ENCODE data around the gene AMBP.

The AMBP gene

DNA sequence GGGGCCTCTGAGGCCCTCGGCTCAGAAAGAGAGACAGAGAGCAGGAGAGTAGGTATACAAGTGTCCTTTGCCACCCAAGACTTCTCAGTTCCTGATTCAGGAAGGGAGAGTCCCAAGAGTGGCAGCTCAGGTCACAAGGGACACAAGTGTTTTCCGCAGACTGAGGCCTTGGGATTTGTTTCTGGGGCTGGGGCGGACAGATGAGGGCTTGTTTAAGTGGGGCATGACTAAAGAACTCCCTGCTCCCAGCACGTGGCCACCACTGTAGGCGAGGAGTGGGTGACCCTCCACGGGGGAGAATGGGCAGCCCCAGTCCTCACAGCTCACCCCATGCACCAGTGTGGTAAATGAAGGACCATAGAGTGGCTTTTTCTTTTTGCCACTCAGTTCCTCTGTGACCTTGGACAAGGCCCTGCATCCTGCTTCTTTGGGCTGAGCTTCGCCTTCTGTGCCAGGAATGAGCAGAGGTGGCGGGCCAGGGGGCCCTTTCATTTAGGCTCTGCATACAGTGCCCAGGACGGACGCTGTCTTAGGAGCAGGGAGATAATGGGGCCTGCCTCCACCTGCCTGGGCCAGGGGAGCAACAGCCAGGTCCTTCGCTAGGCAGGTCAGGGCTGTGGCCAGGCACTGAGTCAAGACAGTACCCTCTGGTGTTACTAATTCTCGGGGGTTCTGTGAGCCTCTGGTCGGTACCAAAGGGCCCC is 50.8 kb downstream of the AMBP start:
- Mint-ChIP-seq H3K27ac (no peak overlapping the region), H3K36me3 (peaks cover 3% of the 10 kb centered on the region), H3K4me1 (no peaks in the 10 kb centered on the region), H3K4me3 (no peak overlapping the region), H3K27me3 (peaks cover 1% of the 10 kb centered on the region), H3K9me3 (peaks cover 20% of the 10 kb centered on the region)

DNA sequence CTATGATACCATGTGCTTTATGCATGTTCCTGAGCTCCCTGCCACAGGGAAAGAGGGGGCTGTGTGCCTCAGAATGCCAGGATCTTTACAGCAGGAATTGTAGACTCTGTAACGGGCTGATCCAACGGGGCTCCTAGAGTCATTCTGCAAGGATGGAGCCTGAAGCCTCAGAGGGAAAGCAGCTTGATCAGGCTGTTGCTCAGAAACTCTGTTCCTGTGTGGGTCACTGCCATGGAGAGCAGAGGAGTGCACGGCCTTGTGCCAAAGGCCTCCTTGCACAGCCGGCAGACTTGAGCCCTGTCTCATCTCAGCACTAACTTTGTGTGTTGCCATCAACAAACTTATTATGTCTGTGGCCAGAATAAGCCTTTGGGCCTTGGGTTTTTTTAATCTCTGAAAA is 51.8 kb downstream of the AMBP start:
- H3K9me3 Mint-ChIP-seq, result peaks cover 20% of the 10 kb centered on the region
- no peak overlapping the region for H3K27ac Mint-ChIP-seq
- H3K4me1 Mint-ChIP-seq, result no peaks in the 10 kb centered on the region
- H3K27me3 Mint-ChIP-seq, result peaks cover 4% of the 10 kb centered on the region
- H3K36me3 Mint-ChIP-seq, result peaks cover 3% of the 10 kb centered on the region
- H3K4me3 Mint-ChIP-seq, result no peak overlapping the region

DNA sequence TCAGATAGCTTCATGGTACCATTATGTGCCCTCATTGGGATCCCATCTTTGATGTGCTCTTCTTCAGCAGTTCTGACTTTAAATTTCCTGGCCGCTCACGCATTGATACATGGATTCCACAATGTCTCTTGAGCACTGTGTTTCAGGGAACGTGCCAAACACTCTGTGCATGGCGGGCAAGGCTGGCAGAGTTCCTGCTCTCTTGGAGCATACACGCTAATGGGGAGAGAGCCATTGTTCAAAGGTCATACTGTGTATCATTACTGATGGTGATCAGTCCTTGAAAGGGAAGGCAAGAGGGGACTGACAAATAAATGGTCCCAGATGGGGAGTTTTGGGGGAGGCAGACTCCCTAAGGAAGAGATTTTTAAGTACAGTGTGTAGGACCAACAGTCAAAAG is 52.3 kb downstream of the AMBP start:
- Mint-ChIP-seq H3K27me3 (peaks cover 4% of the 10 kb centered on the region), H3K4me3 (no peak overlapping the region), H3K9me3 (peaks cover 20% of the 10 kb centered on the region), H3K27ac (no peak overlapping the region), H3K36me3 (peaks cover 3% of the 10 kb centered on the region), H3K4me1 (no peaks in the 10 kb centered on the region)

DNA sequence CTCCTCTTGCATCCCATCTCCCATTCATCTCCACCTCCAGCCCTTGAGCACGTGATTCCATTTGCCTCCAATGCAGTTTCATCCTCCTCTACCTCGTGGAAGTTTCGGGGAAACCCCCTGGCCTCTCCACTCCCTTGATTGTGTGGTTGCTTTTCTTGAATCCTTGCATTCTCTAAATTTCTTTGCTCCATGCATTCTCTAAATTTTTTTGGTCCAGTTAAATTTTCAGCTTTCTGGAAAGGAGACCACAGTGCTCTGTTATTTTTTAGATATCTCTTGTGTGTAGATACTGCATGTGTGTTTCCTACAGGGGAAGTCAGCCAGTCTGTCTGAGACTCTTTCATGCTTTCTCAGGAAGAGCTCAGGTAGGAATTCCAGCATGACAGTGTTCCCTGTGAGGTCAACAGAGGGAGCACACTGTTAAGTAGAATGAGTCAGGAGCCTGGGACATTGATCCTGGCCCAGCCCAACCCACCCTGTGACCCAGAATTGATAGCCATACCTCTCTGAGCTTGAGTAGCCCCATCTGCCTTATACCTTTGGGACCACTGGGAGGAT is 52.8 kb downstream of the AMBP start:
- Mint-ChIP-seq H3K4me3 (no peak overlapping the region), H3K36me3 (peaks cover 3% of the 10 kb centered on the region), H3K4me1 (no peaks in the 10 kb centered on the region), H3K9me3 (peaks cover 20% of the 10 kb centered on the region), H3K27ac (no peak overlapping the region), H3K27me3 (peaks cover 4% of the 10 kb centered on the region)

DNA sequence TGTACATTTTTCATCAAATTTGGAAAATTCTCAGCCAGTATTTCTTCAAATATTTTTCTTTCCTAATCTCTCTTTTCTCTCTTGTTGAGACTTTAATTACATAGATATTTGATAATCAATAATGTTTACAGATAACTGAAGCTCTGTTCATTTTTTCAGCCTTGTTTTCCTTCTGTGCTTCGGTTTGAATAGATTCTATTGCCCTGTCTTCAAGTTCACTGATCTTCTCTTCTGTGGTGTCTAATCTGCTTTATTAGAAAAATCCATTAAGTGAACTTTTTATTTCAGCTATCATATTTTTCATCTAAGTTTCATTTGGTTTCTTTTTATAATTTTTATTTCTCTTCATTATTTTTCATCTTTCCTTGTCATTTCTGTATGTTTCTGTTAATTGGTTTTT is 54.1 kb downstream of the AMBP start:
- Mint-ChIP-seq H3K27ac (no peak overlapping the region), H3K4me3 (no peak overlapping the region), H3K27me3 (peaks cover 4% of the 10 kb centered on the region), H3K4me1 (no peaks in the 10 kb centered on the region), H3K9me3 (peaks cover 20% of the 10 kb centered on the region), H3K36me3 (peaks cover 3% of the 10 kb centered on the region)

DNA sequence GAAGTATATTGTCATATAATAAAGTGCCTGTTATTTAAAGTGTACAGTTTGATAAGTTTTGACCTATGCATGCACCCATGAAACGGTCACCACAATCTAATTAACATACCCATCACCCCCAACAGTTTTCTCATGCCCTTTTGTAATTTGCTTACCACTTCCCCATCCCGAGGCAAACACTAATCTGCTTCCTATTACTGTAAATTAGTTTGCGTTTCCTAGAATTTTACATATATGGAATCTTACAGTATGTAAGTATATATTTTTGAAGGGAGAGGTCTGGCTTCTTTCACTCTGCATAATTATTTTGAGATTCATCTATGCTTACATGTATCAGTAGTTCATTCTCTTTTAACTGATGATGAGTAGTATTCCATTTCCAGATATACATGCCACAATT is 56.5 kb downstream of the AMBP start:
- H3K36me3 Mint-ChIP-seq, result peaks cover 3% of the 10 kb centered on the region
- peaks cover 20% of the 10 kb centered on the region for H3K9me3 Mint-ChIP-seq
- no peak overlapping the region for H3K4me3 Mint-ChIP-seq
- H3K27ac Mint-ChIP-seq, result no peak overlapping the region
- H3K4me1 Mint-ChIP-seq, result no peaks in the 10 kb centered on the region
- H3K27me3 Mint-ChIP-seq, result peaks cover 4% of the 10 kb centered on the region

DNA sequence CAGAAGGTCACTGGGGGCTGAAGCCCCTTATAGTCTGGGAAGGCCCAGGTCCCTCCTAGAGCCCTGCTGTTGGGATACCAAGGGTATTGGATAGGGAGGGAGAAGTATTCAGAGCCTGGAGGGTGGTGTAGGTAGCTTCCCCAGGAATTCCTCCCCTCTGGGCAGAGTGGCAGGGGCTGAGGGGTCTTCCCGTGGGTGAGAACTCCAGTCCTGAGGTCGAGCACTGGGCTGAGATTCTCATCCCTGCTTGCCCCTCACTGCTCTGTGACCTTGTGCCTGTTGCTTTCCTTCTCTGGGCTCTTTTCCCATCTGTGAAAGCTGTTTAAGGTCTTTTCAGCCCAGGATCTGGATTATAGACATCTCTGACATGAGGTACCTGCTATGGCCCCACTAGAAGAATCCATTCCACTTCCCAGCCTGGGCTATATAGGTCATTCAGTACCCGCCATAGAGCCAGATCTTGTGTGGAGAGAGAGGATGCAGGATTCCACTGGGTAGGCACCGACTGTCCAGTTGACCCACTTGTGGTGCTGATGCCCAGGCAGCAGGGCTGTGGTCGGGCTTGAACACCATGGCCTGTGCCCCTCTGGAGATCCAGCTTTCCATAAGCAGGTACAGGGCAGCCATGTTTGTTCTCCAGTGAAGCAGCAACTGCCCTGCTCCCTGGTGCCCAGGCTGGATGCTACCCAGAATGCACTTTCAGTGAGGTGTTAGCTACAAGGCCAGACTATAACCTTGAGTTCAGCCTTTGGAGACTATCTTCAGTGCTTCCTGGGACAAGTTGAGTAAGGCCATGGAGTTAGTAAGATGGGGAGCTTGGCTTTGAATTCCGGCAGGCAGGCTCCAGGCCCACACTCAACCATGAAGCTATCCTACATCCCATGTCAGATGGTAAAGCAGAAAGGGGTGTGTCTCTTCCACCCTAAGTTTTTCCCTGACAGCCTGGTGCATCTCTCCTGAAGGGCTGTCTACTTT is 60.1 kb downstream of the AMBP start:
- Mint-ChIP-seq H3K27me3 (peaks cover 4% of the 10 kb centered on the region), H3K9me3 (peaks cover 12% of the 10 kb centered on the region), H3K4me1 (no peaks in the 10 kb centered on the region), H3K27ac (no peak overlapping the region), H3K4me3 (no peak overlapping the region), H3K36me3 (peaks cover under 1% of the 10 kb centered on the region)

DNA sequence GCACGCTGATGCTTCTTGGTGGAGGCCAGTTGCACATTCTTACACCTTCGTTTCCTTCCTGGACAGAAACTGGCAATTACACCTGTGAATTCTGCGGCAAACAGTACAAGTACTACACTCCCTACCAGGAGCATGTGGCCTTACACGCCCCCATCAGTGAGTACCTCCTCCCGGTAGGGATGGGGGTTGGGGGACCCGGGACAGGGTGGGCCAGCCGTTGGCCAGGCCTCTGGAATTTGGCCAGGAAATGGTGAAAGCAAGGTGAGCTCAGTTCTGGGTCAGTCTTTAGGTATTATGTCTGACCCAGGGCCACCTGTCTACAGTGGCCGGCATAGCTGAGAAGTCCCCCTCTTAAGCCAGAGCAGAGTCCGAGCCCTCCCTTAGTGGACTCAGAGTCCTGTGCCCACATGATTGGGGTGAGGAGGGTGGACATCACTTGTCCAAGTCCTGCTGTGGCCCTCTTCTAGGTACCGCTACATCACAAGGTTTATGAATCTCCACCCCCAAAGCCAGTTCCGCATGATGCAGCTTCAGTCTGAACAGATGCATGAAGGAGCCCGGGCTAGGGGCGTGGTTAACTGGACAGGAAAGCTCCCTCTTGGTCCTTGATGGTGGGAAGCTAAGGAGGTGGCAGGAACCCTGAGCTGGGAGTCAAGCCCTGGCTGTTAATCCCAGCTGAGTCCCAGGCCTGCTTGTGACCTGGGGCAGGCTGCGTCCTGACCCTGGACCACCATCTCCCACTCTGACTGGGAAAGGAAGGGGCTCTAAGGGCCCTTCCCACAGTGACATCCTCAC is 61.3 kb downstream of the AMBP start:
- Mint-ChIP-seq H3K4me1 (no peaks in the 10 kb centered on the region), H3K27me3 (peaks cover 3% of the 10 kb centered on the region), H3K9me3 (peaks cover 5% of the 10 kb centered on the region), H3K27ac (no peak overlapping the region), H3K4me3 (no peak overlapping the region), H3K36me3 (no peaks in the 10 kb centered on the region)

DNA sequence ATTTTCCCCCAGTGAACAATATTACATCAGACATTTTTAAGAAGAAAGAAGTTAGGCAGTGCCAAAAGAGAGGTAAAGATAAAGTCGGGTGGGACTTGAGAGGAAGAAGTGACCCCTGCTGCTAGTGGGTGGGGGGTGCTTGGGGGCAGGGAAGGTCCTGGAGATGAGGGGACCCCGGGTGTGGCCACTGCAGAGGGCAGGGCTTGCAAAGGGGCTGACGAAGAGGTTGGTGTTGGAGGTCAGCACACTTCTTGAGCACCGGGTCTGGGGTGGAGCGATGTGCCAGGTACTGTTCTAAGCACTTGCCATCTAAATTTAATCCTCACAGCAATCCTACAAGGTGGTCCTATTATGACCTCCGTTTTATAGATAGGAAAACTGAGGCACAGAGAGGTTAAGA is 62.0 kb downstream of the AMBP start:
- Mint-ChIP-seq H3K36me3 (no peaks in the 10 kb centered on the region), H3K27ac (no peak overlapping the region), H3K4me1 (no peaks in the 10 kb centered on the region), H3K4me3 (no peak overlapping the region), H3K9me3 (peaks cover 5% of the 10 kb centered on the region), H3K27me3 (no peaks in the 10 kb centered on the region)

DNA sequence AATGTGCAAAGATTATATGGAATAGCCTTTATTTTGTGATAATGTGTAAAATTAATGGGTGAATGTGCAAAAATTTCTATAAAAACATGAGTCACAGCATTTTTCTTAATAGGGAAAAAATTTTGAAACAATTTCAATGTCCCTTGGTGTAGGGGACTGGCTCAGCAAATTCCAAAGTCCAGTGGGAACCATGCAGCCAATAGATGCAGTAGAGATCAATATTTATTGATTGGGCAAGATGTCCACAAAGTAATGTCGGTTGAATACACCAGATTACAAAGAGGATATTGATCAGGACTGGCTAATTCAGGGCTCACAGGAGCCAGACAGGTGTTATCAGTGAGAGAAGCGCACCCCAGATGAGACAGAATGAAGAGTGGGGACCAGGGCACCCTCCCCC is 62.5 kb downstream of the AMBP start:
- Mint-ChIP-seq H3K9me3 (peaks cover 5% of the 10 kb centered on the region), H3K27me3 (no peaks in the 10 kb centered on the region), H3K36me3 (no peaks in the 10 kb centered on the region), H3K4me1 (no peaks in the 10 kb centered on the region), H3K4me3 (no peak overlapping the region), H3K27ac (no peak overlapping the region)

DNA sequence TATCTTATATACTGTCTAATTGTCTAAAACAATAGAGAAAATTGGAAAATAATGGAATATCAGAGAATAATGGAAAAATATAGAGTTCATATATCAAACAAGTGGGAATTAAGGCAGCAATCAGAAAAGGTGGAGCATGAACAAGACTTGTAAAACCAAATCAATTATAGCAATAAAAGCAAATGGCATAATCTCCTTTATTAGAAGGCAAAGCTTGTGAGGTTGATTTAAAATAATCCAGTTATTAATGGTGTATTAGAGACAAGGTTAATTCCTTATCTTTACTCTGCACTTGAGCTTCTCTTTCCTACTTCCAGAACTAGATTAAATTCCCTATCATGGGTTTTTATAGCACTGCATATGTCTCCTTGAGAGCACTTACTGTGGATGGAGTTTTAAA is 64.1 kb downstream of the AMBP start:
- Mint-ChIP-seq H3K4me3 (no peak overlapping the region), H3K27me3 (no peaks in the 10 kb centered on the region), H3K27ac (no peak overlapping the region), H3K4me1 (no peaks in the 10 kb centered on the region), H3K9me3 (peaks cover 5% of the 10 kb centered on the region), H3K36me3 (no peaks in the 10 kb centered on the region)

DNA sequence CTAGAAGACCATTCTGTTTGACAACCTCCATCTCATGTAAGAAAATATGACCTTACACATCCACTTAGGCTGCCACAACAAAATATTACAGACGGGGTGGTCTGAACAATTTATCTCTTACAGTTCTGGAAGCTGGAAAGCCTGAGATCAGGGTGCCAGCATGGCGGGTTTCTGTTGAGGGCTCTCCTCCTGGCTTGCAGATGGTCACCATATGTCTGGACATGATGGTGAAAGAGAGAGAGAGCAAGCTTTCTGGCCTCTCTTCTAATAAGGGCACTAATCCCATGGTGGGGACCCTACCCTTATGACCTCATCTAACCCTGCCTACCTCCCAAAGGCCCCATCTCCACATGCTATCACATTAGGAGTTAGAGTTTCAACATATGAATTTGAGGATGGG is 66.0 kb downstream of the AMBP start:
- no peak overlapping the region for H3K27ac Mint-ChIP-seq
- no peak overlapping the region for H3K4me3 Mint-ChIP-seq
- H3K9me3 Mint-ChIP-seq, result peaks cover 5% of the 10 kb centered on the region
- no peaks in the 10 kb centered on the region for H3K27me3 Mint-ChIP-seq
- H3K4me1 Mint-ChIP-seq, result no peaks in the 10 kb centered on the region
- H3K36me3 Mint-ChIP-seq, result no peaks in the 10 kb centered on the region

DNA sequence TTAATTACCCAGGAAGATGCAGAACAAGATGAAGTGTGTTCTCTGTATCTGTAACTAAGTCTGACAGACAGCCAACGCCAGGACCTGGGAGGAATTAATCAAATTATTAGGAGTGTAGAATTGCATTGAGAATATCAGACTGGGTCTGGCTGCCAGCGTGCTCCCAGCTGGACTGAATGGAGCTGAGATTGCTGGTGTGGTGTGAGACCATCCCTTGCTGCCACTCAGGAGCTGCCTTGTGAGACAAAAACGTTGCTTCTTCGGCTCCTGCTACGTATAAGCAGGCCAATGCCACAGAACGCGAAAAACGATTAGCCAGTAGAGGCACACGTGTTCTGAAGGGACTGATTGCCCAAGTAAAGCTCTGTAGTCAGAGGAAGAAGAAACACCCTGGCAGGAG is 66.8 kb downstream of the AMBP start:
- peaks cover 5% of the 10 kb centered on the region for H3K9me3 Mint-ChIP-seq
- no peaks in the 10 kb centered on the region for H3K4me1 Mint-ChIP-seq
- H3K27ac Mint-ChIP-seq, result no peak overlapping the region

More for the DNA sequence above, 66.8 kb downstream of the AMBP start:
- H3K36me3 Mint-ChIP-seq, result no peaks in the 10 kb centered on the region
- H3K4me3 Mint-ChIP-seq, result no peak overlapping the region
- no peaks in the 10 kb centered on the region for H3K27me3 Mint-ChIP-seq
